PC-3 (cell line): ENCODE measurements around the gene NR2E1. TPM values are rescaled to one million over a fixed set of nuclear protein-coding genes. Genes with fewer than 3 reads are reported as not detected.

Source experiments
- ATAC-seq: fragments of 200-7000 bp; cut with Tn5 transposase; 2 replicates; pipeline ENCODE4 v1.9.1; 2020; ENCODE audit warnings: mild to moderate bottlenecking, moderate library complexity
- BruUV-seq: library from RNA; stranded (reverse); fragments of 400-500 nt; replicated peaks from 2 replicates; lab custom pipeline; 2021; lab: Mats Ljungman, UMichigan
- CTCF ChIA-PET: fragments of 300-600 bp; sonication (Branson Sonifier 250); formaldehyde crosslinking; loops from one replicate; lab custom pipeline; 2022; ENCODE audit warnings: antibody characterized with exemption; lab: Charles Lee
- POLR2A ChIA-PET: fragments of 300-600 bp; sonication (Branson Sonifier 250); formaldehyde crosslinking; loops from one replicate; lab custom pipeline; 2022; ENCODE audit warnings: antibody characterized with exemption; ENCODE audit not compliant: unreplicated experiment; lab: Charles Lee
- DNase-seq: peaks from one replicate; pipeline ENCODE4 v3.0.0-alpha.2; 2015
- H2AFZ ChIP-seq: fragments of 300-600 bp; sonication (generic); 2 replicates; pipeline ENCODE4 v1.6.0; 2016; ENCODE audit warnings: antibody characterized with exemption, low read length
- H3F3A ChIP-seq: fragments of 300-600 bp; sonication (generic); one replicate; pipeline ENCODE4 v1.6.0; 2017; ENCODE audit warnings: antibody characterized with exemption, low read length, control low read depth, mild to moderate bottlenecking; ENCODE audit not compliant: unreplicated experiment
- H3K27ac ChIP-seq: fragments of 300-600 bp; sonication (generic); 2 replicates; pipeline ENCODE4 v1.5.1; 2016; ENCODE audit warnings: mild to moderate bottlenecking, low read length
- H3K27me3 ChIP-seq: fragments of 300-600 bp; sonication (generic); 2 replicates; pipeline ENCODE4 v1.6.1; 2016; ENCODE audit warnings: low read length, mixed read lengths
- H3K36me3 ChIP-seq: fragments of 300-600 bp; sonication (generic); 2 replicates; pipeline ENCODE4 v1.6.1; 2016; ENCODE audit warnings: low read depth, mixed run types, low read length, mixed read lengths
- H3K4me1 ChIP-seq: fragments of 300-600 bp; sonication (generic); 2 replicates; pipeline ENCODE4 v1.5.1; 2016; ENCODE audit warnings: low read length; ENCODE audit not compliant: insufficient read depth
- H3K4me2 ChIP-seq: fragments of 300-600 bp; sonication (generic); 2 replicates; pipeline ENCODE4 v1.6.0; 2016; ENCODE audit warnings: low read length
- H3K4me3 ChIP-seq: fragments of 300-600 bp; sonication (generic); 2 replicates; pipeline ENCODE4 v1.5.1; 2016; ENCODE audit warnings: mild to moderate bottlenecking, low read length, mixed read lengths
- H3K79me2 ChIP-seq: fragments of 300-600 bp; sonication (generic); 2 replicates; pipeline ENCODE4 v1.6.1; 2017; ENCODE audit warnings: low read length, mixed read lengths
- H3K9ac ChIP-seq: fragments of 300-600 bp; sonication (generic); 2 replicates; pipeline ENCODE4 v1.6.0; 2016; ENCODE audit warnings: mild to moderate bottlenecking, low read length
- H3K9me2 ChIP-seq: fragments of 300-600 bp; sonication (generic); replicated peaks from 2 replicates; pipeline ENCODE4 v1.6.1; 2016; ENCODE audit warnings: mixed run types, low read length, mixed read lengths
- H3K9me3 ChIP-seq: fragments of 300-600 bp; sonication (generic); 2 replicates; pipeline ENCODE4 v1.6.1; 2016; ENCODE audit warnings: low read length, mixed read lengths
- H4K20me1 ChIP-seq: fragments of 300-600 bp; sonication (generic); 2 replicates; pipeline ENCODE4 v1.6.1; 2016; ENCODE audit warnings: low read length, mixed read lengths
- CTCF ChIP-seq: fragments of 300-600 bp; sonication (generic); conservative IDR thresholded peaks from 2 replicates; pipeline ENCODE4 v1.5.1; 2017; ENCODE audit warnings: antibody characterized with exemption, low read depth, mild to moderate bottlenecking, low read length
- EZH2 ChIP-seq: fragments of 300-600 bp; sonication (generic); IDR thresholded peaks from one replicate; pipeline ENCODE4 v1.6.1; 2017; ENCODE audit warnings: antibody characterized with exemption, mild to moderate bottlenecking, low read length; ENCODE audit not compliant: unreplicated experiment
- EZH2phosphoT487 ChIP-seq: fragments of 300-600 bp; sonication (generic); IDR thresholded peaks from 2 replicates; pipeline ENCODE4 v1.6.1; 2018; ENCODE audit warnings: mild to moderate bottlenecking, antibody characterized with exemption, low read length, borderline replicate concordance
- intact Hi-C: fragments of 100-400 bp; cut with micrococcal nuclease; formaldehyde crosslinking; loops from 2 replicates; pipeline ENCODE4 v1.9.0; 2023
- total RNA-seq: library from RNA; depleted of rRNA; stranded (reverse); fragments of >200 nt; gene quantifications from 2 replicates; pipeline ENCODE4 v1.2.3, GENCODE V29; 2014

Gene NR2E1
- total RNA-seq, 1 experiment from 2014 or later: 0.07 TPM

GRCh38 chr6:108168501-108169463, 3.0 kb downstream of the NR2E1 start:
- Histone ChIP-seq H3K27ac (no peak overlapping the region), H3K79me2 (no peaks in the 10 kb centered on the region), H3K27me3 (no peaks in the 10 kb centered on the region), H4K20me1 (no peaks in the 10 kb centered on the region), H3K4me2 (no peak overlapping the region), H3K9me2 (no peaks in the 10 kb centered on the region), H3K4me3 (no peak overlapping the region), H3K9ac (no peak overlapping the region), H3K4me1 (no peaks in the 10 kb centered on the region), H3F3A (no peaks in the 10 kb centered on the region), H3K9me3 (no peaks in the 10 kb centered on the region), H2AFZ (no peak overlapping the region), H3K36me3 (no peaks in the 10 kb centered on the region)
- BruUV-seq: no TSS peak
- intact Hi-C loops: no loop called here
- POLR2A ChIA-PET: no interaction called here
- no peak for DNase-seq
- TF ChIP-seq CTCF: no peak
- CTCF ChIA-PET: no interaction called here
- ATAC-seq: no peak

GRCh38 chr6:108169464-108170331, 3.9 kb downstream of the NR2E1 start:
- no peak overlapping the region for H3K4me3 ChIP-seq
- intact Hi-C loops: no loop called here
- BruUV-seq: no TSS peak
- H3K79me2 ChIP-seq: no peaks in the 10 kb centered on the region
- no peak overlapping the region for H3K9ac ChIP-seq
- no peak overlapping the region for H2AFZ ChIP-seq
- no peaks in the 10 kb centered on the region for H3K9me3 ChIP-seq
- no peak overlapping the region for H3K27ac ChIP-seq
- no peak for ATAC-seq
- TF ChIP-seq EZH2 (no peak), EZH2phosphoT487 (no peak), CTCF (no peak)
- no peaks in the 10 kb centered on the region for H3K4me1 ChIP-seq
- no peaks in the 10 kb centered on the region for H4K20me1 ChIP-seq
- no peaks in the 10 kb centered on the region for H3K27me3 ChIP-seq
- no peaks in the 10 kb centered on the region for H3K36me3 ChIP-seq
- no peaks in the 10 kb centered on the region for H3K9me2 ChIP-seq
- CTCF ChIA-PET: no interaction called here
- POLR2A ChIA-PET: no interaction called here
- no peak for DNase-seq
- no peaks in the 10 kb centered on the region for H3F3A ChIP-seq
- H3K4me2 ChIP-seq: no peak overlapping the region
